ENCODE data around the gene SQSTM1. TPM values are rescaled to one million over a fixed set of nuclear protein-coding genes. Genes with fewer than 3 reads are reported as not detected.

Gene SQSTM1
- total RNA-seq, 1 experiment from 2014 or later: 442 TPM

- no peak for DNase-seq (ENCODE audit: low read depth)
Observed at GRCh38 chr5:179794575-179794974, 26.1 kb upstream of the SQSTM1 start.

- peak; percentile 16 for DNase-seq (ENCODE audit: low read depth)
Observed at GRCh38 chr5:179795049-179795862, 25.4 kb upstream of the SQSTM1 start.

GRCh38 chr5:179795863-179796833, 24.6 kb upstream of the SQSTM1 start:
- DNase-seq (ENCODE audit: low read depth): peak; percentile 75

- DNase-seq (ENCODE audit: low read depth): no peak
Observed at GRCh38 chr5:179796877-179797608, 23.7 kb upstream of the SQSTM1 start.

- no peak for DNase-seq (ENCODE audit: low read depth)
Observed at GRCh38 chr5:179797741-179798140, 23.0 kb upstream of the SQSTM1 start.

- DNase-seq (ENCODE audit: low read depth): no peak
Observed at GRCh38 chr5:179798144-179798770, 22.4 kb upstream of the SQSTM1 start.

GRCh38 chr5:179798771-179799643, 21.7 kb upstream of the SQSTM1 start:
- no peak for DNase-seq (ENCODE audit: low read depth)

GRCh38 chr5:179799644-179799973, 21.1 kb upstream of the SQSTM1 start:
- no peak for DNase-seq (ENCODE audit: low read depth)

GRCh38 chr5:179800071-179800695, 20.5 kb upstream of the SQSTM1 start:
- DNase-seq (ENCODE audit: low read depth): no peak

- DNase-seq (ENCODE audit: low read depth): no peak
Observed at GRCh38 chr5:179800696-179801201, 20.0 kb upstream of the SQSTM1 start.

- DNase-seq (ENCODE audit: low read depth): no peak
Observed at GRCh38 chr5:179801304-179802206, 19.1 kb upstream of the SQSTM1 start.

GRCh38 chr5:179802207-179802883, 18.4 kb upstream of the SQSTM1 start:
- DNase-seq (ENCODE audit: low read depth): no peak

- no peak for DNase-seq (ENCODE audit: low read depth)
Observed at GRCh38 chr5:179802950-179803562, 17.6 kb upstream of the SQSTM1 start.

- DNase-seq (ENCODE audit: low read depth): peak; percentile 54
Observed at GRCh38 chr5:179803651-179804554, 16.8 kb upstream of the SQSTM1 start.

- no peak for DNase-seq (ENCODE audit: low read depth)
Observed at GRCh38 chr5:179804555-179804947, 16.2 kb upstream of the SQSTM1 start.

- DNase-seq (ENCODE audit: low read depth): no peak
Observed at GRCh38 chr5:179805070-179805528, 15.6 kb upstream of the SQSTM1 start.

Data from M059J (cell line).